IMR-90 (cell line): ENCODE data around the gene ZNF534. TPM values are rescaled to one million over a fixed set of nuclear protein-coding genes. Genes with fewer than 3 reads are reported as not detected.

Source experiments
- ATAC-seq: fragments of 200-7000 bp; cut with Tn5 transposase; 2 replicates; pipeline ENCODE4 v1.9.1; 2020; ENCODE audit warnings: low read depth, mild to moderate bottlenecking, moderate library complexity
- BruUV-seq: library from RNA; stranded (reverse); fragments of 400-500 nt; replicated peaks from 2 replicates; lab custom pipeline; 2021; lab: Mats Ljungman, UMichigan
- CTCF ChIA-PET: fragments of 300-600 bp; formaldehyde crosslinking; extraction: SDS; loops from one replicate; lab custom pipeline; 2021; ENCODE audit warnings: antibody characterized with exemption; lab: Yijun Ruan, JAX
- POLR2A ChIA-PET: fragments of 300-600 bp; sonication (Branson Sonifier 250); formaldehyde crosslinking; loops from one replicate; lab custom pipeline; 2022; ENCODE audit warnings: antibody characterized with exemption; ENCODE audit not compliant: unreplicated experiment; lab: Charles Lee
- DNase-seq: peaks from one replicate; pipeline ENCODE4 v3.0.0; 2013
- H2AFZ ChIP-seq: replicated peaks from 2 replicates; pipeline ENCODE3; 2013; ENCODE audit warnings: low read length, mild to moderate bottlenecking; ENCODE audit not compliant: poor library complexity
- H2AK5ac ChIP-seq: 2 replicates; pipeline ENCODE4 v1.6.1; 2013; ENCODE audit warnings: low read depth, low read length, inconsistent platforms
- H2AK9ac ChIP-seq: replicated peaks from 2 replicates; pipeline ENCODE3; 2013; ENCODE audit warnings: mild to moderate bottlenecking, low read depth, low read length, moderate library complexity; ENCODE audit not compliant: poor library complexity
- H2BK120ac ChIP-seq: 2 replicates; pipeline ENCODE4 v1.6.1; 2013; ENCODE audit warnings: low read depth, low read length, inconsistent platforms
- H2BK15ac ChIP-seq: 3 replicates; pipeline ENCODE4 v1.6.1; 2013; ENCODE audit warnings: low read depth, low read length, inconsistent platforms
- H2BK20ac ChIP-seq: 2 replicates; pipeline ENCODE4 v1.6.1; 2013; ENCODE audit warnings: low read depth, mild to moderate bottlenecking, inconsistent platforms, low read length, moderate library complexity
- H2BK5ac ChIP-seq: 2 replicates; pipeline ENCODE4 v1.6.1; 2013; ENCODE audit warnings: mild to moderate bottlenecking, low read depth, low read length, inconsistent platforms; ENCODE audit not compliant: poor library complexity, severe bottlenecking
- H3K14ac ChIP-seq: replicated peaks from 2 replicates; pipeline ENCODE4 v1.6.1; 2013; ENCODE audit warnings: low read depth, low read length, inconsistent platforms
- H3K18ac ChIP-seq: 2 replicates; pipeline ENCODE4 v1.6.1; 2013; ENCODE audit warnings: low read depth, low read length, control low read depth
- H3K23ac ChIP-seq: 2 replicates; pipeline ENCODE4 v1.6.1; 2013; ENCODE audit warnings: low read depth, low read length, inconsistent platforms
- H3K27ac ChIP-seq: 2 replicates; pipeline ENCODE4 v1.5.1; 2013; ENCODE audit warnings: mild to moderate bottlenecking, control low read depth, low read length; ENCODE audit not compliant: insufficient read depth
- H3K27me3 ChIP-seq: 2 replicates; pipeline ENCODE4 v1.6.1; 2013; ENCODE audit warnings: low read length; ENCODE audit not compliant: control insufficient read depth, insufficient read depth
- H3K36me3 ChIP-seq: 2 replicates; pipeline ENCODE4 v1.6.1; 2013; ENCODE audit warnings: low read length, mixed read lengths; ENCODE audit not compliant: control insufficient read depth, insufficient read depth
- H3K4ac ChIP-seq: 2 replicates; pipeline ENCODE4 v1.6.1; 2013; ENCODE audit warnings: low read depth, low read length, inconsistent platforms
- H3K4me1 ChIP-seq: 2 replicates; pipeline ENCODE4 v1.6.1; 2013; ENCODE audit warnings: low read length, mixed read lengths; ENCODE audit not compliant: control insufficient read depth, insufficient read depth
- H3K4me2 ChIP-seq: 2 replicates; pipeline ENCODE4 v1.6.1; 2013; ENCODE audit warnings: low read depth, mild to moderate bottlenecking, control low read depth, low read length, moderate library complexity
- H3K4me3 ChIP-seq: 2 replicates; pipeline ENCODE4 v1.5.1; 2013; ENCODE audit warnings: low read depth, mild to moderate bottlenecking, control low read depth, low read length, moderate library complexity; ENCODE audit not compliant: insufficient read depth
- H3K56ac ChIP-seq: 2 replicates; pipeline ENCODE4 v1.6.1; 2013; ENCODE audit warnings: low read length, inconsistent platforms; ENCODE audit not compliant: insufficient read depth; ENCODE audit errors: extremely low read depth
- H3K79me1 ChIP-seq, 2 experiments: 2 replicates each; pipeline ENCODE4 v1.6.1; 2013; ENCODE audit warnings: low read length in 2 of 2, inconsistent platforms in 1 of 2, low read depth in 1 of 2
- H3K9ac ChIP-seq: 2 replicates; pipeline ENCODE4 v1.6.1; 2013; ENCODE audit warnings: low read depth, low read length, control low read depth
- H3K9me1 ChIP-seq: 2 replicates; pipeline ENCODE4 v1.6.1; 2013; ENCODE audit warnings: low read length, inconsistent platforms; ENCODE audit not compliant: insufficient read depth
- H3K9me3 ChIP-seq: 2 replicates; pipeline ENCODE4 v1.6.1; 2013; ENCODE audit warnings: low read length; ENCODE audit not compliant: control insufficient read depth, insufficient read depth
- H4K20me1 ChIP-seq: 2 replicates; pipeline ENCODE4 v1.6.1; 2013; ENCODE audit warnings: low read length, inconsistent platforms; ENCODE audit not compliant: insufficient read depth
- H4K5ac ChIP-seq: 2 replicates; pipeline ENCODE4 v1.6.1; 2013; ENCODE audit warnings: mild to moderate bottlenecking, low read depth, low read length, control low read depth
- H4K8ac ChIP-seq, 2 experiments: 2 replicates each; pipeline ENCODE4 v1.6.1; 2013; ENCODE audit warnings: low read depth in 2 of 2, low read length in 2 of 2, control low read depth in 1 of 2, inconsistent platforms in 1 of 2
- H4K91ac ChIP-seq: 2 replicates; pipeline ENCODE4 v1.6.1; 2013; ENCODE audit warnings: low read depth, low read length, inconsistent platforms; ENCODE audit not compliant: insufficient read depth
- BHLHE40 ChIP-seq: fragments of 150-350 bp; IDR thresholded peaks from 2 replicates; pipeline ENCODE4 v1.6.1; 2016; ENCODE audit warnings: mild to moderate bottlenecking, low read depth, low read length
- CEBPB ChIP-seq: IDR thresholded peaks from 2 replicates; pipeline ENCODE4 v1.6.1; 2012; ENCODE audit warnings: low read depth, low read length, improper control_type of control experiment
- CHD1 ChIP-seq: IDR thresholded peaks from 2 replicates; pipeline ENCODE4 v1.6.1; 2012; ENCODE audit warnings: low read depth, low read length, improper control_type of control experiment
- FOS ChIP-seq: fragments of 150-350 bp; IDR thresholded peaks from 2 replicates; pipeline ENCODE4 v1.6.1; 2016; ENCODE audit warnings: low read depth, low read length
- MAFK ChIP-seq: IDR thresholded peaks from 2 replicates; pipeline ENCODE4 v1.6.1; 2012; ENCODE audit warnings: low read depth, low read length, improper control_type of control experiment
- MXI1 ChIP-seq: IDR thresholded peaks from 2 replicates; pipeline ENCODE4 v1.6.1; 2012; ENCODE audit warnings: low read depth, mild to moderate bottlenecking, low read length, moderate library complexity, borderline replicate concordance
- NFE2L2 ChIP-seq: fragments of 150-350 bp; IDR thresholded peaks from 2 replicates; pipeline ENCODE4 v1.6.1; 2016; ENCODE audit warnings: low read depth, mild to moderate bottlenecking, low read length
- RCOR1 ChIP-seq: IDR thresholded peaks from 2 replicates; pipeline ENCODE4 v1.6.1; 2012; ENCODE audit warnings: mild to moderate bottlenecking, low read length, improper control_type of control experiment; ENCODE audit not compliant: insufficient replicate concordance
- SMC3 ChIP-seq: fragments of 150-350 bp; IDR thresholded peaks from 2 replicates; pipeline ENCODE4 v1.6.1; 2016; ENCODE audit warnings: low read depth, mild to moderate bottlenecking, antibody characterized with exemption, low read length, moderate library complexity
- WGBS, 2 experiments: methylation state at CpG; one replicate each; pipeline versions ENCODE4 v1.1.5 to v1.1.7; 2013; ENCODE audit warnings: missing lambda C conversion rate in 2 of 2; ENCODE audit not compliant: insufficient read length in 1 of 2; ENCODE audit errors: extremely low coverage in 2 of 2; 5-methylcytosine and 5-hydroxymethylcytosine counted together
- dilution Hi-C: fragments of 300-500 bp; cut with HindIII; formaldehyde crosslinking; loops from one replicate; pipeline ENCODE4 v1.14.3; 2018; ENCODE audit warnings: low sequenced_read_pairs; ENCODE audit not compliant: unreplicated experiment
- in situ Hi-C: fragments of 300-500 bp; cut with MboI; formaldehyde crosslinking; loops from 3 replicates; pipeline ENCODE4 v1.14.3; 2019; ENCODE audit warnings: low sequenced_read_pairs, inconsistent platforms, mixed read lengths
- intact Hi-C: fragments of 100-400 bp; cut with micrococcal nuclease; formaldehyde crosslinking; loops from 2 replicates; pipeline ENCODE4 v1.10.0; 2022
- polyA plus RNA-seq, 3 experiments: library from polyadenylated mRNA; depleted of rRNA; stranded (reverse); fragments of >200 nt; gene quantifications; 2 replicates each; pipeline ENCODE4 v1.2.3, GENCODE V29; 2012; ENCODE audit warnings: low replicate concordance in 1 of 3
- total RNA-seq: library from RNA; depleted of rRNA; stranded (reverse); fragments of >200 nt; gene quantifications from 2 replicates; pipeline ENCODE4 v1.2.3, GENCODE V29; 2012
- TF ChIP-seq, protein P1 (sequence below): fragments of 150-350 bp; IDR thresholded peaks from 2 replicates; pipeline ENCODE4 v1.6.1; 2017; ENCODE audit warnings: mild to moderate bottlenecking, antibody characterized with exemption, low read length, low read depth

ZNF534 gene
- total and polyA plus RNA-seq, 2 of the 4 experiments (the other 2 are of a cell fraction) = not detected

DNA sequence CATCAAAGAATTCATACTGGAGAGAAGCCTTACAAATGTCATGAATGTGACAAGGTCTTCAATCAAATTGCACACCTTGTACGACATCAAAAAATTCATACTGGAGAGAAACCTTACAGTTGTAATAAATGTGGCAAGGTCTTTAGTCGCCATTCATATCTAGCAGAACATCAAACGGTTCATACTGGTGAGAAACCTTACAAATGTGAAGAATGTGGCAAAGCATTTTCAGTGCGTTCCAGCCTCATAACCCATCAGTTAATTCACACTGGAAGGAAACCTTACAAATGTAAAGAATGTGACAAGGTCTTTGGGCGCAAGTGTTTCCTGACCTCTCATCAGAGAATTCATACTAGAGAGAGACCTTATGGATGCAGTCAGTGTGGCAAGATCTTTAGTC is 13.2 kb upstream of the ZNF534 start:
- no peak overlapping the region for H2BK120ac ChIP-seq
- H2BK20ac ChIP-seq = no peak overlapping the region
- no peak for ATAC-seq

More for the DNA sequence above, 13.2 kb upstream of the ZNF534 start:
- Histone ChIP-seq H2AK5ac (no peak overlapping the region), H3K18ac (no peak overlapping the region), H3K9ac (no peak overlapping the region), H3K4me2 (no peak overlapping the region), H2BK5ac (no peak overlapping the region), H4K91ac (no peak overlapping the region), H4K20me1 (no peaks in the 10 kb centered on the region), H2BK15ac (no peak overlapping the region), H3K14ac (no peak overlapping the region), H3K27ac (no peak overlapping the region), H3K23ac (no peak overlapping the region), H3K9me3 (peaks cover 74% of the 10 kb centered on the region), H4K5ac (no peak overlapping the region), H3K9me1 (no peaks in the 10 kb centered on the region), H3K4me3 (no peak overlapping the region), H2AK9ac (no peak overlapping the region), H3K4ac (no peak overlapping the region), H4K8ac (no peak overlapping the region), H3K27me3 (no peaks in the 10 kb centered on the region), H3K56ac (no peak overlapping the region), H3K4me1 (no peaks in the 10 kb centered on the region), H3K36me3 (peaks cover 19% of the 10 kb centered on the region), H2AFZ (no peak overlapping the region), H3K79me1 (no peaks in the 10 kb centered on the region)
- no peak for TF ChIP-seq SMC3
- TF ChIP-seq CEBPB = no peak
- TF ChIP-seq, protein P1, sequence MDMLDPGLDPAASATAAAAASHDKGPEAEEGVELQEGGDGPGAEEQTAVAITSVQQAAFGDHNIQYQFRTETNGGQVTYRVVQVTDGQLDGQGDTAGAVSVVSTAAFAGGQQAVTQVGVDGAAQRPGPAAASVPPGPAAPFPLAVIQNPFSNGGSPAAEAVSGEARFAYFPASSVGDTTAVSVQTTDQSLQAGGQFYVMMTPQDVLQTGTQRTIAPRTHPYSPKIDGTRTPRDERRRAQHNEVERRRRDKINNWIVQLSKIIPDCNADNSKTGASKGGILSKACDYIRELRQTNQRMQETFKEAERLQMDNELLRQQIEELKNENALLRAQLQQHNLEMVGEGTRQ = no peak
- TF ChIP-seq MAFK = no peak
- no peak for TF ChIP-seq RCOR1
- TF ChIP-seq FOS = no peak
- TF ChIP-seq BHLHE40 = no peak
- TF ChIP-seq CHD1 = no peak
- TF ChIP-seq NFE2L2 = no peak
- no peak for TF ChIP-seq MXI1
- no peak for DNase-seq
- intact Hi-C loops = no loop called here
- in situ Hi-C loops = no loop called here
- POLR2A ChIA-PET = no interaction called here
- dilution Hi-C loops = no loop called here
- BruUV-seq = no TSS peak
- CTCF ChIA-PET = interaction anchor here (0.6 kb wide), 1 partner anchor 13 kb away, joined by 6 read pairs; no protein-coding TSS in a partner anchor
- WGBS, 2 experiments = no CpG with 5 or more reads among the region's 5 CpGs
